ENCODE measurements around the gene GSE1.

- no peak for TF ChIP-seq CTCF (IDR thresholded peaks at IDR 0.05)
- no peak for TF ChIP-seq ZFX (IDR thresholded peaks at IDR 0.05; ENCODE audit: borderline replicate concordance)
Observed at GRCh38 chr16:85610059-85610445, 3.1 kb upstream of the GSE1 start.
